ENCODE data around the gene DUSP5.

Gene DUSP5

DNA sequence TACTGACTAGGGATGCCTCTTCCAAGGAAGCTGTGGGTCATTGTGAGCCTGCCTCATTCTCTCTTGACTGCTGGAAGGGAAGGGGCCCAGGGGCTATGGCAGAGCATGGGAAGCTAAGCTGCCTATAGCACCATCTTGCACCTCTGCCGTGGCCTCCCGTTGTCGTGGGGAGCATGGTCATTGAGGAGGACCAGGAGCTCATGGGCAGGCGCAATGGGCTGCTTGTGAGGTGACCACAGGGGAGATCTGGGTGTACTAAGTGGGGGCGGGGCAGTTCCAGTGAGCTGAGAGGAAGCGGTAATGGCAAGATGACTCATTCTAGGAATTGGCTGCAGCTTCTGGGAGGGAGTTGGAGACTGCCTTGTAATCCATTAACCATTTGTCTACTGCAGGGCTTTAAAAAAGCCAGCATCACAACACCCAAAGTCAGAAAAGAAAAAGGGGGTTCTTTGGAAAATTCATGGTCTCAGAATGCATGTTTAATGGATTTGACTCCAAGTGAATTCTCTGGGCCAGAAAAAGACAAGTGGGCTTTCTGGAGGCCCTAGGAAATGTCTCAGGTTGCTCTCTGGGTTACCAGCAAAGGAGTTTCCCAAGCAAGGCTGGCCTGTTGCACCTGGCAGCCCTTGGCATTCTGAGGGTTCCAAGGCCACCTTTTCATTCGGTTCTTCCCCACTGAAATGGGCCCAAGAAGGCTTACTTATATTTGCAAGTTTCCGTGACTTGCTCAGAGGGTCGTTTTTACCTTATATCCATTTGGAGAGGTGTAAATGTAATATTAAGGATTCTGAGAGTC, 3.6 kb downstream of the DUSP5 start:
- DNase-seq = peak; percentile 65

DNA sequence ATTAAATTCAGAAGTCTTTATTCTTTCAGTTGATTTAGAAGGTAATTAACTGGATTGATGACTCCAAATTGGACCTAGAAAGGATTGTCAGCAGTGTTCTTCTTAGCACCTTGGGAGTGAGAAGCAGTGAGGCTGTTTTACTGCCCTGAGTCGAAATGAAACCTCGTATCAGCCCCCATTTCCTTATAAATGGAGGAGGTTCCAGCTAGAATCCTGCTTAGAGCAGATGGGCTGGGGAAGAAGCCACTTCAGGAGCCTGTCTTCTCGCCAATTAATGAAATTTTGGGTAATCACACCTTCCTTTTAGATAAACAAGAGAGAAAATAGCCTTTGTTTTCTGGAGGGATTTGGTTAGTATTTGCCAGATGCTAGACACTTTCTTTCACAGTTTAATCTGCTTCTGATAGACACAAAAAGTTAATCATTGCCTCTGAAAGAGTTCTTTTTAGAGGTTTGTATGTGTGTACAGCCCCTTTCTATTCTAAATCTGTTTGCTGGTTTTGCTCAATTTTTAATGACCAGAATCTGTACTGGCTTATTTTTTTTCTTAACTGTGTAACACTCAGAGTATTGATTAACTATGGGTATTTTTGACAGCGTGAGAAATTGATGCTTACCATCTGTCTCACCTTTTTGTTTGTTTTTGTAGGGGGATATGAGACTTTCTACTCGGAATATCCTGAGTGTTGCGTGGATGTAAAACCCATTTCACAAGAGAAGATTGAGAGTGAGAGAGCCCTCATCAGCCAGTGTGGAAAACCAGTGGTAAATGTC, 4.6 kb downstream of the DUSP5 start:
- DNase-seq = no peak

DNA sequence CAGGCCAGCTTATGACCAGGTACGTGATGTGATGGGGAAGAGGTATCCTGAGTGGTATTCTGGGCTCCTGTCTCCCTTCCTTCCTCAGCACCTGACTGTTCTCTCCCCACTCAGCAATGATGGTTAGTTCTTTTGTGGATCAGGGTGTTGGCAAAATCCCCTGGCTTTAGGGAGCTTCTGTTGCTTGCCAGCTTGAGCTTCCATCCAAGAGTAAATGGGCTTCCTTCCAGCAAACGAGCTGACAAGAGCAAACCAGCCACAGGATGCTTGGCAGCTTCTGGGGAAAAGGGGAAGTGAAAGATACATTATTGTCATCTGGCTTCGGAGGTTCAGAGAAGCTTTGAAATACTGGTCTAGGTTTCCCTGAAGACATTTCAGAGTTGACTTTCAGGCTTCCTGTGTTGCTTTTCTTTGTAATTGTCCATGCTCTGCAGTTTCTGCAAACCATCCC, 5.2 kb downstream of the DUSP5 start:
- peak; percentile 56 for DNase-seq

DNA sequence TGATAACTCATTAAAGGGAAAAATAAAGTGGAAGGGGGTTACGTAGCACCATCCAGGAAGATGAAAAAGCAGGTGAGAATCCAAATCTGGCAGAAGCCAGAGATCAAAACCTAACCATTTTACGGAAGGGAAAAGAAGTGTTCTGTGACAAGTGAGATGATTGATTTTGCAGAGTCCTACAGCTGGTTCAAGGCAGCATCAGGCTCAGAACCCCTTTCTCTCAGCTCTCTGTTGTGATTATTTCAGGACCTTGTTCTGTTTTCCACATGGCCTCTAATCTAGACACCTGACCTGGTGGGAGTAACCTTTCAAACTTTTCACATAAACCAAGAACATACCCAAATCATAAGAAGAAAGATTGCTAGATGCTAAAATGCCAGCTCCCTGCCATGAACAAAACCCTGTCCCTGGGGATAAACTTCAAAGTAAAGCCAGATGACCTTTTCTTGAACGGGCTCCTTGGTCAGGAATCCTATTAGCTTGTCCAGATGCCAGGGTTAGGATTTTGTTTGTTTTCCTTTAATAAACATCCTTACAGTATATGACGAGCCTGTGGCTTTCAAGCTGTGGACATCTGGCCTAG, 5.9 kb downstream of the DUSP5 start:
- no peak for DNase-seq

DNA sequence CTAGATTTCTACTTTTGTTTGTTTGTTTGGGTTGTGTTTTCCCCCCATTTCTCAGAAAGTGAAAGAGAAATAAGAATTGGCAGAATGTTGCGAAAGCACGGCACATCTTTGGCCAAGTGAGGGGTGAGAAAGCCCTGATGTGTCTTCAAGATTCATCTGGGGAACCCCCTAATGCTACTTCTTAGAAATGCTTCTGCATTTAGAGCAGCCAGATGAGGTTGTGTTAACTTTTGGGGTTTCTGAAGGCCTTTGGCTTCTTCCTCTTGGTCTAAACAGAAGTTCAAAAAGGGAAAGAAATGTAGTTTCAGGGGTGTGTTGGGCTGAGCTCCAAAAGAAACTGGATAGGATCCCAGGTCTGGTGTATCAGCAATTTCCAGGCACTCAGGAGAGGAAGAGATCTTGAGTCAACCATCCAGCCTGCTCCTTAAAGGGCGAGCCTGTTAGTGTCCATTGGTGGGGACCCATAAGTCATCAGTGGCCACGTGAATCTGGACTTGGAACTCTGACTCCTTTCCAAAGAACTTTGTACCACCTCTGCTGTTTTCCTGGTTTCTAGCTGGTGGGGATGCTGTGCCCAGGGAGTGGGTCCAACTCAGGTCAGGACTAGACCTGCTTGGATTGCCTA, 6.5 kb downstream of the DUSP5 start:
- DNase-seq = peak; percentile 88

DNA sequence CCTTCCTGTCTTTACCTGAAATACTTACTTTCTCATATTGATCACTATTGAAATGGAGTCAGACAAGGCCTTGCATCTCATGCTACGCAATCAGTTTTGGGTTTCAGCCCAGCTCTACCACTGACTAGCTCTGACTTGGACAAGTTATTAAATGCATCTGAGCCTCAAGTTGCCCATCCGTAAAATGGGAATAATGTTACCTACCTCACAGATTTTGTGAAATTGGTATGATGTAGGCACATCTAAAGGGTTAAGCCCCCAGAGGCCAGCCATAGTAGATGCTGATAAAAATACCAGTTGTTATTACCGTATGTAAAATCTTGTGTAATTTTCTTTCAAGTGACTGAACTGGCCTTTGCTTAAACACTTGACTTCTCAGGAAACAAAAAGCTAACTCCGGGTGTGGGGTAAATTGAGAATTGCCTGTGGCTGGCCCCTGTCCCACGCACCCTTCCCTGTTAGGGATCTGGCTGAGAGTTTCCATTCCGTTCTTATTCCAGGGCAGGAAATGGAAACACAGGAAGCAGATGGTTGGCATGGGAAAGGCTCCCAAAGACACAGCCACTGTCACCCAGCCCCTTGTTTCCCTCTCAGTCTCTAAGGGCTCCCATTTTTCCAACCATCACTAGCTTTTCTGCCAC, 7.5 kb downstream of the DUSP5 start:
- no peak for DNase-seq

DNA sequence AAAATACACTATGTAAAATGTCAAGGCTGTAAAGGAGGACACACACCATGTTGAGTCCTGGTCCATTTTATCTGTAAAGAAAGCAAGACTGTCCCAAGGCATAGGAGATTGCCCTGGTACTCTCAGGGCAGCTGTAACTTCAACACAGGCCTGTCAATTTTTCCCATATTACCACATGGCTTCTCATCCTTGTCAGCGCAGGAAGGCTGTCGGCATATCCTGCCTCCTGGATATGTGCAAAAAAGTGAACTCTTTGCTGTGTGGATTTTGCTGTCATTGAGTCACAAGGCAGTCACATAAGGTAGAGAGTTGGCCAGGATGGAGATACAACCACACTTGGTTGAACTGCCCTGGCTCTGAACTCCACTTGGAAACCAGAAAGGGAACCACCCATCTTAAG, 8.7 kb downstream of the DUSP5 start:
- no peak for DNase-seq

GRCh38 chr10:110507346-110507745, 9.6 kb downstream of the DUSP5 start:
- no peak for DNase-seq

GRCh38 chr10:110508159-110508788, 10.6 kb downstream of the DUSP5 start:
- DNase-seq = no peak

DNA sequence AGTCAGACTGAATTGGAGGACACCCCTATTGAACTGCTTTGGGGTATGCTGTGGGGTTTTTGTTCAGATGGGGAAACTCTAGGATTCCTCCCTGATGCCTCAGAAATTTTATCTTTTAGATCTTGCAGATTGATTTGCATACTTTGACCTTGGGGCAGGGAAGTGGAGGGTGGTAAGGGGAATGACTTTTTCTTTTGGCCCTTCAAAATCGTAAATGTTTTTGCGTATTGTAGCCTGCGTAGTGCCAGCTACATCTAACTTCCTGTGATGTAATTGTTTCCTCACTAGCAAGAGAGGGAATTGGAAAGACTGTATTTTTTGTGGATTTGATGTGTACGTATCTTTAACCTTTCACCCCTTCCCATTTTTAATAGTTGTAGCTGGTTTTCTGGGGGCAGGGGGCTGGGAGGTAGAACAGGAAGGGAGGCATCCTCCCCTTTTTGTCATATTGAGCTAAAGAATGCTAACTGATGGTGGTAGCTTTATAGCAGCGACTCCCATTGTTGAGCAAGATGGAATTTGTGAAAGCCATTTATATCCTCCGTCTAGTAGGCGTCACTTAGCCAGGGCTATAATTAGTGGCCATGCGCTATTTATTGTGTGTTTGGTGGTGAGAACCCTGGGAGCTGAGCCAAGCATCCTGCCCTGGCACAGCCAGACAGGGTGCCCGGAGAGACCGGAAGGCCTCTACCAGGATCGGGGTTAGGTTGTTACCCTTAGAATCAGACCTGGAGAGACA, 11.3 kb downstream of the DUSP5 start:
- no peak for DNase-seq

DNA sequence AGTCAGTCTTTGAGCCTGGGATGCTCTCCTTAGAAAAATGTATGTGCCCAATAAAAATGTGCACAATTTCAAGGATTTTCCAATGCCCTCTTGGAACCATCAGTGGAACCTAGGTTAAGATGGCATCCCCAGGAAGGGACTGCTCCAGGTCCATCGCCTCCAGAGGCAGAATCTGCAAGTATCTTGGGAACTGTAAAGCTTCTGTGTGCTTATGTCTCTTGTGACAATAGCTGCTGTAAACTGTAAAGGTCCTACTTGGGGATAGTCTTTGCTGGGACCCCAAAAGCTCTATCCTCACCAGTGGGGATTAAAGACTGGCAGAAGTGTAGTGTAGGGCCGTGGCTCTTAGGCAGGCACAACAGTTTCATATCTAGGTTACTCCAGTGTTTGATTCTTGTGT, 11.9 kb downstream of the DUSP5 start:
- DNase-seq = no peak

- no peak for DNase-seq
Measured at GRCh38 chr10:110510086-110510485, 12.4 kb downstream of the DUSP5 start.

- no peak for DNase-seq
Measured at GRCh38 chr10:110510730-110511129, 13.0 kb downstream of the DUSP5 start.

GRCh38 chr10:110511734-110512449, 14.2 kb downstream of the DUSP5 start:
- DNase-seq = no peak

GRCh38 chr10:110512461-110513187, 14.9 kb downstream of the DUSP5 start:
- peak; percentile 62 for DNase-seq

DNA sequence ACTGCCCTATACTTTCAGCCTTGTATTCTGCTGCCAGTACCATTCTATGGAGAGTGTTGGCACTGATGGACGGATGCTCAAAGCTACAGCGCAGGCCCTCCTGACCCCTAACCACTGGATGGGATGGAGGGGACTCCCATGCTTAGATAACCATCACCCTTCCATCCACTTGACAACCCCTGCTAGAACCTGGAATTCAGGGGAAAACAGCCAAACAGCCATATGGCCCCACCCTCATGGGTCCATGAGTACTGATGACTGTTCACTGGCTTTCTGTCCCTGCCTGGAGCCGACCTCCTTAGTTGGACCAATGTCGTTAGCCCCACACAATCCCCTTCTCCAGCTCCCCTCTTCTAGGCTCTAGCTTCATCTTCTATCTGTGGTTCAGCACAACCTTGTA, 16.2 kb downstream of the DUSP5 start:
- DNase-seq = no peak

DNA sequence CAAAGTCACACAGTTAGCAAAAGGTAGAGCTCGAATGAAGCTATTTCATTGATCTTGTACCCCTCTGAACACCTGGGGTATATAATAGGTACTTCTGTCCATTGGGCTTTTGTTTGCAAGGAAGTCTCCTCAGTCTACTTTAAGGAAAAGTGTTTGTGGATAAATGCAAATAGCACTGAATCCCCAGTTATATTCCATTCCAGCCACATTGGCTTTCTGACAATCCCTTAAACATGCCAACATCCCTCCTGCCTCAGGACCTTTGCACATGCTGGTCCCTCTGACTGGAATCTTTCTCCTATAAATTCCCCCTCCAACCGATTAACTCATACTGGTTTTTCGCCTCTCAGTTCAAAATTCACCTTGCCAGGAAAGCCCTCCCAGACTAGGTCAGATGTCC, 17.1 kb downstream of the DUSP5 start:
- DNase-seq = no peak

DNA sequence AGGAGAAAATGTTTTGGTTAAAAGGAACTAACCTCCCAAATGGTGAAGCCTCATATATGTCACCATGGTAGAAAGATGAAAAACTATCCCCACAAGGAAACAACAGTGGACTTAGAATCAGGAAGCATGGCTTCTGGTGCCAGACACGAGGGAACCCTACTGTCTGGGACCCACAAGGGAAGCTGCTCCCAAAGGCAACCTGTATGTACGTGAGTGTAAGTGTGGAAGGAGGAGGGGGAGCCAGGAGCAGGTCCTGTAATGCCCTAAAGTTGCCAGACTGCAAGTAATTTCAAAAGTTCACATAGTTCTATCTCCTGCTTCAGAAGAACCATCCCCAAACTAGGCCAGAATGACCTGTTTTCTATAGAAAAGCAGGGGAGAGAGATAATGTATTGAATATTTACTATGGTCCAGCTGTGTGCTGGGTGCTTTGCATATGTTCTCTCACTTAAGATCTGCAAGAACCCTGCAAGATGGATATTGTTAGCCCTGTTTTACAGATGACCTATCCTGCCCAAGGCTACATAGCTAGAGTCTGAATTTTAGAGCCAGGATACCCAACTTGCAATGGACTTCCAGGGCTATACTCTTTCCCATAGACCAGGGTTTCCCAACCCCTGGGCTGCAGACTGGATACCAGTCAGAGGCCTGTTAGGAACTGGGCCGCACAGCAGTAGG, 19.2 kb downstream of the DUSP5 start:
- DNase-seq = no peak

DNA sequence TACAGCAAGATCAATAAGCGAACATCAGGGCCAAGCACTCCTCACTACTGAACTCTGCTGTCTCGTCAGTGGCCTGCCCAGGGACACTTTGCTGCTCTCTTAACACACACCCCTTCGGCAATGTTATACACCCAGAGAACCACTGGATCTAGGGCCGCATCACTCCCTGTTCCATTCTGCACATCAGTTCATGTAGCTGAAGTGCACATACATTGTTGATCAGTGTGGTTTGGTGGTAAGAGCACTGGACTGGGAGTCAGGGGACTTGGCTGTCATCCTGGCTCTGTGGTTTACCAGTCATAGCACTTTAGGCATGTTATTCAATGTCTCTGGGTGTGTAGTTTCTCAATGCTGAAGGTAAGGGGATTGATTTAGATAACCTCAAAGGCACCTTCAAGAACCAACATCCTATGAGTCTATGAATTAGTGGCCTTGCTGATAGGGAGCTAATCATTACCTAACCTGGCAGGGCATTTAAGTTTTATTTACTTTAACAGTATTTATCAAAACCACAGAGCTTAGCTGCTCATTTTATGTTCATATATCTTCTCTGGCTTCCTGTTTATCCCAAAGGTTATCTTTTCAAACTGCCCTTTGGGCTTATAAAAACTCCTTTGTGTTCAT, 24.8 kb downstream of the DUSP5 start:
- peak; percentile 37 for DNase-seq

Measured in CD4-positive, alpha-beta T cell treated with Interleukin-4 for 4 hours (primary cell).